HAP-1 (cell line): ENCODE results near the gene TMPRSS7.
A peak's percentile ranks its signal among the peaks of the same experiment; 100 is the strongest.
"Not testable (repeated sequence)": the region's sequence is repeated elsewhere in the genome, so short reads cannot be mapped to it uniquely, and the experiment has no call there.

Experiments
- DNase-seq, 2 experiments: peaks; one replicate each; pipeline ENCODE4 v3.0.0-alpha.2; 2016 to 2020; ENCODE audit warnings: low spot score in 2 of 2
- H3K27me3 ChIP-seq: fragments of 250-450 bp; sonication (Bioruptor Pico); 2 replicates; pipeline ENCODE4 v1.5.1; 2020; ENCODE audit warnings: low read depth, mild to moderate bottlenecking, moderate library complexity
- H3K36me3 ChIP-seq: fragments of 250-450 bp; sonication (Bioruptor Pico); replicated peaks from 2 replicates; pipeline ENCODE4 v1.5.1; 2020; ENCODE audit warnings: mild to moderate bottlenecking
- H3K4me1 ChIP-seq: fragments of 250-450 bp; sonication (Bioruptor Pico); 2 replicates; pipeline ENCODE4 v1.5.1; 2020; ENCODE audit warnings: mild to moderate bottlenecking
- H3K4me3 ChIP-seq: fragments of 250-450 bp; sonication (Bioruptor Pico); 2 replicates; pipeline ENCODE4 v1.5.1; 2020; ENCODE audit warnings: mild to moderate bottlenecking, moderate library complexity
- H3K9me3 ChIP-seq: fragments of 250-450 bp; sonication (Bioruptor Pico); 2 replicates; pipeline ENCODE4 v1.5.1; 2020; ENCODE audit warnings: mild to moderate bottlenecking, moderate library complexity
- in situ Hi-C: fragments of 300-500 bp; cut with MboI; formaldehyde crosslinking; loops from 3 replicates; pipeline ENCODE4 v1.14.3; 2020; ENCODE audit warnings: low sequenced_read_pairs, inconsistent platforms, mixed read lengths

Gene TMPRSS7

GRCh38 chr3:112027142-112027541 lies 7.4 kb upstream of the TMPRSS7 start:
- DNase-seq, result no peak

GRCh38 chr3:112027826-112028225 lies 6.7 kb upstream of the TMPRSS7 start:
- no peaks in the 10 kb centered on the region for H3K27me3 ChIP-seq
- no peaks in the 10 kb centered on the region for H3K4me1 ChIP-seq
- H3K4me3 ChIP-seq, result no peak overlapping the region
- H3K36me3 ChIP-seq, result no peaks in the 10 kb centered on the region
- no peak for DNase-seq
- no peaks in the 10 kb centered on the region for H3K9me3 ChIP-seq
- in situ Hi-C loops, result no loop called here

More at GRCh38 chr3:112027142-112027541, 7.4 kb upstream of the TMPRSS7 start:
- in situ Hi-C loops, result no loop called here
- Histone ChIP-seq H3K4me1 (no peaks in the 10 kb centered on the region), H3K4me3 (no peak overlapping the region), H3K36me3 (no peaks in the 10 kb centered on the region), H3K27me3 (no peaks in the 10 kb centered on the region), H3K9me3 (no peaks in the 10 kb centered on the region)

GRCh38 chr3:112030901-112031300 lies 3.6 kb upstream of the TMPRSS7 start:
- in situ Hi-C loops, result no loop called here
- Histone ChIP-seq H3K4me3 (no peak overlapping the region), H3K4me1 (no peaks in the 10 kb centered on the region), H3K27me3 (no peaks in the 10 kb centered on the region), H3K36me3 (no peaks in the 10 kb centered on the region), H3K9me3 (no peaks in the 10 kb centered on the region)
- no peak for DNase-seq

GRCh38 chr3:112032098-112032731 lies 2.3 kb upstream of the TMPRSS7 start:
- no peaks in the 10 kb centered on the region for H3K9me3 ChIP-seq
- no peak for DNase-seq
- H3K4me3 ChIP-seq, result no peak overlapping the region
- H3K36me3 ChIP-seq, result no peaks in the 10 kb centered on the region
- no peaks in the 10 kb centered on the region for H3K4me1 ChIP-seq
- in situ Hi-C loops, result no loop called here
- H3K27me3 ChIP-seq, result no peaks in the 10 kb centered on the region

- H3K9me3 ChIP-seq, result no peaks in the 10 kb centered on the region
- no peak for DNase-seq
- no peaks in the 10 kb centered on the region for H3K36me3 ChIP-seq
- in situ Hi-C loops, result no loop called here
- no peaks in the 10 kb centered on the region for H3K27me3 ChIP-seq
- no peak overlapping the region for H3K4me3 ChIP-seq
- H3K4me1 ChIP-seq, result no peaks in the 10 kb centered on the region
These were observed 705 bp downstream of the TMPRSS7 start for GRCh38 chr3:112035241-112035640.

- in situ Hi-C loops, H3K9me3 ChIP-seq, H3K4me3 ChIP-seq: not testable (repeated sequence)
These were observed 2.7 kb downstream of the TMPRSS7 start for GRCh38 chr3:112037194-112037593.

GRCh38 chr3:112038863-112039262 lies 4.3 kb downstream of the TMPRSS7 start:
- no peak overlapping the region for H3K4me3 ChIP-seq
- in situ Hi-C loops, result no loop called here
- no peaks in the 10 kb centered on the region for H3K27me3 ChIP-seq
- H3K9me3 ChIP-seq, result no peaks in the 10 kb centered on the region
- peaks cover 3% of the 10 kb centered on the region; the same call in 1 of the 2 replicates for H3K4me1 ChIP-seq
- no peaks in the 10 kb centered on the region for H3K36me3 ChIP-seq
- DNase-seq, result no peak

More at GRCh38 chr3:112037194-112037593, 2.7 kb downstream of the TMPRSS7 start:
- H3K36me3 ChIP-seq, DNase-seq, H3K27me3 ChIP-seq, H3K4me1 ChIP-seq: not testable (repeated sequence)

- DNase-seq, result no peak
- H3K9me3 ChIP-seq, result no peaks in the 10 kb centered on the region
- H3K4me1 ChIP-seq, result peaks cover 3% of the 10 kb centered on the region; the same call in 1 of the 2 replicates
- no peak overlapping the region for H3K4me3 ChIP-seq
- no peaks in the 10 kb centered on the region for H3K27me3 ChIP-seq
- H3K36me3 ChIP-seq, result no peaks in the 10 kb centered on the region
- in situ Hi-C loops, result no loop called here
These were observed 6.8 kb downstream of the TMPRSS7 start for GRCh38 chr3:112041321-112041720.

- Histone ChIP-seq H3K36me3 (no peaks in the 10 kb centered on the region), H3K9me3 (no peaks in the 10 kb centered on the region), H3K27me3 (no peaks in the 10 kb centered on the region), H3K4me3 (no peak overlapping the region), H3K4me1 (peaks cover 3% of the 10 kb centered on the region; the same call in 1 of the 2 replicates)
- no peak for DNase-seq
- in situ Hi-C loops, result no loop called here
These were observed 8.3 kb downstream of the TMPRSS7 start for GRCh38 chr3:112042842-112043280.

- no peaks in the 10 kb centered on the region for H3K27me3 ChIP-seq
- in situ Hi-C loops, result no loop called here
- no peak overlapping the region for H3K4me3 ChIP-seq
These were observed 9.2 kb downstream of the TMPRSS7 start for GRCh38 chr3:112043621-112044201.

GRCh38 chr3:112046599-112046998 lies 12.1 kb downstream of the TMPRSS7 start:
- H3K4me3 ChIP-seq, result no peak overlapping the region
- no peaks in the 10 kb centered on the region for H3K36me3 ChIP-seq
- in situ Hi-C loops, result no loop called here
- no peaks in the 10 kb centered on the region; the same call in 1 of the 2 replicates for H3K27me3 ChIP-seq
- H3K4me1 ChIP-seq, result peaks cover 3% of the 10 kb centered on the region; the same call in 1 of the 2 replicates
- DNase-seq, result no peak
- H3K9me3 ChIP-seq, result no peaks in the 10 kb centered on the region

More at GRCh38 chr3:112043621-112044201, 9.2 kb downstream of the TMPRSS7 start:
- DNase-seq, result peak; percentile 68 to 80
- no peaks in the 10 kb centered on the region for H3K9me3 ChIP-seq
- no peaks in the 10 kb centered on the region for H3K36me3 ChIP-seq
- H3K4me1 ChIP-seq, result peaks cover 3% of the 10 kb centered on the region; the same call in 1 of the 2 replicates

GRCh38 chr3:112047264-112047663 lies 12.7 kb downstream of the TMPRSS7 start:
- Histone ChIP-seq H3K36me3 (no peaks in the 10 kb centered on the region), H3K4me1 (peaks cover 3% of the 10 kb centered on the region; the same call in 1 of the 2 replicates), H3K27me3 (no peaks in the 10 kb centered on the region; the same call in 1 of the 2 replicates), H3K9me3 (no peaks in the 10 kb centered on the region), H3K4me3 (no peak overlapping the region)
- DNase-seq, result no peak
- in situ Hi-C loops, result no loop called here

GRCh38 chr3:112048911-112049310 lies 14.4 kb downstream of the TMPRSS7 start:
- H3K9me3 ChIP-seq, result no peaks in the 10 kb centered on the region
- H3K4me3 ChIP-seq, result no peak overlapping the region
- in situ Hi-C loops, result no loop called here
- H3K4me1 ChIP-seq, result no peaks in the 10 kb centered on the region
- no peaks in the 10 kb centered on the region for H3K36me3 ChIP-seq
- H3K27me3 ChIP-seq, result no peaks in the 10 kb centered on the region; the same call in 1 of the 2 replicates
- no peak for DNase-seq

- Histone ChIP-seq H3K36me3 (no peaks in the 10 kb centered on the region), H3K9me3 (no peaks in the 10 kb centered on the region), H3K4me1 (no peaks in the 10 kb centered on the region), H3K27me3 (no peaks in the 10 kb centered on the region; the same call in 1 of the 2 replicates), H3K4me3 (no peak overlapping the region)
- peak in 1 of 2 experiments; percentile 11 for DNase-seq
- in situ Hi-C loops, result no loop called here
These were observed 18.7 kb downstream of the TMPRSS7 start for GRCh38 chr3:112053229-112053628.
